ENCODE results near the gene SACS. TPM values are rescaled to one million over a fixed set of nuclear protein-coding genes. Genes with fewer than 3 reads are reported as not detected.
"Not testable (repeated sequence)": the region's sequence is repeated elsewhere in the genome, so short reads cannot be mapped to it uniquely, and the experiment has no call there.

The SACS gene
- polyA plus RNA-seq, 2 donors: 1.9 to 2.1 TPM

GRCh38 chr13:23323946-23324709, 109.4 kb downstream of the SACS start:
- Histone ChIP-seq H3K36me3 (ENCODE audit: control insufficient read depth in 2 of 2, insufficient read depth in 2 of 2, low read length in 1 of 2) (no peaks in the 10 kb centered on the region), H3K27me3 (ENCODE audit: control insufficient read depth in 1 of 2, insufficient read depth in 2 of 2, low read length in 2 of 2) (no peaks in the 10 kb centered on the region), H3K4me3 (ENCODE audit: low read depth in 1 of 2, low read length in 2 of 2) (no peak overlapping the region), H3K9me3 (ENCODE audit: control insufficient read depth in 2 of 2, insufficient read depth in 1 of 2, low read depth in 1 of 2, low read length in 1 of 2) (no peaks in the 10 kb centered on the region), H3K27ac (ENCODE audit: low read depth in 2 of 2, low read length in 1 of 2) (no peak overlapping the region), H3K4me1 (ENCODE audit: control insufficient read depth in 2 of 2, insufficient read depth in 2 of 2, low read length in 1 of 2) (peaks cover 0 to 3% of the 10 kb centered on the region in 2 donors)
- WGBS, 2 donors: 60 to 61% methylated on average over 17 of the region's 17 CpGs

DNA sequence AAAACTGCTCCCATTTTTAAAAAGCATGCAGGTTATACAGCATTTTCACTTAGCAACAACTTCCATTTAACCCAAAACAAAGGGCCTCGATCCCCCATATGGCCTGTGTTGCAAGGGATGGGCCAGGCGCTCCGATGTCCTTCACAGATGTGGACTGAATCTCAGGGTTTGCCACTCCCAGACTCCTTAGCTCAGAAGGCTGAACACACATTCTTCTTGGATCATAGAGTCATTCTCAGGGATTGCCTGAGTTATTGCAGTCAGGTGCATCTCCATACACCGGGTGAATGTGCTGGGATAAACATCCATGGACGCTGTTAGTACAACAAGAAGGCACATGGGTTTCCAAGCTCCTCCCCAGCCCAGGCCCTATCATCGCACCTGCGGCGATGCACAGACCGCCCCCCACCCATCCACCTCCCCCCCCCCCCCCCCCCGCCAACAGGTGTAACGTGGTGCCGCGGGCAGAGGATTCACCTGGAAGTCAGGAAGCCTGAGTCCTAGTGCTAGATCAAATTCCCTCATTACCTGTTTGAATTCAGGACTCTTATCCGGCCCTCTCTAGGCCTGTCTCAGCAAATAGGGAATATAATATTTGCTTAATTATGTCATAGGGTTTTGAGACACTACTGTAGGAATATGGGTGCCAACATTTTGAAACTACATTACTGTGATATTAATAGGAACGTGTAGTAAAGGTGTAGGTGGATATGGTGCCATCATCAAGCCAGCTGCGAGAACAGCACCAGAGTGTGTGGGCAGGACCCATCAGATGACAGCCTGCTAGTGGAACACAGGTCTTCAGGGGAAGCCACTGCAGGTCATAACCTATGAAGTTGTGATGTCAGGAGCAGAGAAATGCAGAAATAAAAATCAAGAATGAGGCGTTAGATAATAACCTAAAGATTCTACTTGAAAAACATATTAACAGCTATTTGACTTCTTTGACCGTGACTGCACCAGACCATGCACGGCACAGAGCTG, 110.9 kb downstream of the SACS start:
- Histone ChIP-seq H3K4me1 (ENCODE audit: control insufficient read depth in 2 of 2, insufficient read depth in 2 of 2, low read length in 1 of 2) (peaks cover 0 to 3% of the 10 kb centered on the region in 2 donors), H3K9me3 (ENCODE audit: control insufficient read depth in 2 of 2, insufficient read depth in 1 of 2, low read depth in 1 of 2, low read length in 1 of 2) (no peaks in the 10 kb centered on the region), H3K36me3 (ENCODE audit: control insufficient read depth in 2 of 2, insufficient read depth in 2 of 2, low read length in 1 of 2) (no peaks in the 10 kb centered on the region), H3K4me3 (ENCODE audit: low read depth in 1 of 2, low read length in 2 of 2) (no peak overlapping the region), H3K27ac (ENCODE audit: low read depth in 2 of 2, low read length in 1 of 2) (no peak overlapping the region), H3K27me3 (ENCODE audit: control insufficient read depth in 1 of 2, insufficient read depth in 2 of 2, low read length in 2 of 2) (no peaks in the 10 kb centered on the region)
- 72 to 81% methylated on average over 19 of the region's 19 CpGs for WGBS, 2 donors

DNA sequence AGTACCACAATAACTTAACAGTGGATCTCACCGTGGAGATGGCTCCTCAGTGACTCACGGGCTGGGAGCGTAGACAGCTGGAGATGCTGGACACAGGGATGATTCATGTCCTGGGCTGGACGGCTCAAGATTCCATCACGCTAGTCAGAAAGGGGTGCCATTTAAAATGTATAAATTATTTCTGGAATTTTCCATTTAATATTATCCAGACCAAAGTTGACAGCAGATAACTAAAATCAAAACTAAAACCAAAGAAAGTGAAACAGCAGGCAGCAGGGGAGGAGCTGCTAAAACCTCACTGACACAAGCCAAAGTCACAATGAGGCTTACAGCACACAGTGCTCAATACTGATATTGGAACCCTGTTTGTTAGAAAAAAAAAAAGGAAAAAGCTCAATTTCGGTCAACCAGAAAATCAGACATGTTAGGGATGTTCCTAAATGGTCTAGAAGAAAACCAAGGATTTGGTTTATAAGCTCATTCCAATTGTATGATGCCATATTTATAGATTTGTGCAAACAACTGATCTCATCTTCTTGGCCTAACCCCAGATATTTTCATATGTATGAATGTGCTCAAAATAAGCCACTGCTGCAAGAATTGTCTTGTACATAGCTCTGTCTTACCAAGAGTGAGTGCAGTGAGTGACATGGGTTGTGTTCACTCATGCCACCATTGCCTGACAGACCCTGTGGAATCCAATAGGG, 111.8 kb downstream of the SACS start:
- Histone ChIP-seq H3K36me3 (ENCODE audit: control insufficient read depth in 2 of 2, insufficient read depth in 2 of 2, low read length in 1 of 2) (no peaks in the 10 kb centered on the region), H3K4me1 (ENCODE audit: control insufficient read depth in 2 of 2, insufficient read depth in 2 of 2, low read length in 1 of 2) (peaks cover 0 to 3% of the 10 kb centered on the region in 2 donors), H3K9me3 (ENCODE audit: control insufficient read depth in 2 of 2, insufficient read depth in 1 of 2, low read depth in 1 of 2, low read length in 1 of 2) (no peaks in the 10 kb centered on the region), H3K4me3 (ENCODE audit: low read depth in 1 of 2, low read length in 2 of 2) (peak overlapping the region in 1 of 2 donors; percentile 4), H3K27ac (ENCODE audit: low read depth in 2 of 2, low read length in 1 of 2) (no peak overlapping the region), H3K27me3 (ENCODE audit: control insufficient read depth in 1 of 2, insufficient read depth in 2 of 2, low read length in 2 of 2) (no peaks in the 10 kb centered on the region)
- 17 to 26% methylated on average over 6 of the region's 6 CpGs for WGBS, 2 donors

GRCh38 chr13:23320926-23321534, 112.5 kb downstream of the SACS start:
- 45% methylated on average over 4 of the region's 4 CpGs for WGBS, 2 donors
- peak overlapping the region in 1 of 2 donors; percentile 4 for H3K4me3 ChIP-seq (ENCODE audit: low read depth in 1 of 2, low read length in 2 of 2)

GRCh38 chr13:23319883-23320224, 113.6 kb downstream of the SACS start:
- no peak overlapping the region for H3K27ac ChIP-seq (ENCODE audit: low read depth in 2 of 2, low read length in 1 of 2)
- no peaks in the 10 kb centered on the region for H3K27me3 ChIP-seq (ENCODE audit: control insufficient read depth in 1 of 2, insufficient read depth in 2 of 2, low read length in 2 of 2)
- H3K36me3 ChIP-seq (ENCODE audit: control insufficient read depth in 2 of 2, insufficient read depth in 2 of 2, low read length in 1 of 2): no peaks in the 10 kb centered on the region
- WGBS, 2 donors: 79 to 84% methylated on average over 3 of the region's 3 CpGs
- no peaks in the 10 kb centered on the region for H3K9me3 ChIP-seq (ENCODE audit: control insufficient read depth in 2 of 2, insufficient read depth in 1 of 2, low read depth in 1 of 2, low read length in 1 of 2)
- no peak overlapping the region for H3K4me3 ChIP-seq (ENCODE audit: low read depth in 1 of 2, low read length in 2 of 2)
- H3K4me1 ChIP-seq (ENCODE audit: control insufficient read depth in 2 of 2, insufficient read depth in 2 of 2, low read length in 1 of 2): peaks cover 0 to 3% of the 10 kb centered on the region in 2 donors

More at GRCh38 chr13:23320926-23321534, 112.5 kb downstream of the SACS start:
- Histone ChIP-seq H3K9me3 (ENCODE audit: control insufficient read depth in 2 of 2, insufficient read depth in 1 of 2, low read depth in 1 of 2, low read length in 1 of 2) (no peaks in the 10 kb centered on the region), H3K36me3 (ENCODE audit: control insufficient read depth in 2 of 2, insufficient read depth in 2 of 2, low read length in 1 of 2) (no peaks in the 10 kb centered on the region), H3K27me3 (ENCODE audit: control insufficient read depth in 1 of 2, insufficient read depth in 2 of 2, low read length in 2 of 2) (no peaks in the 10 kb centered on the region), H3K4me1 (ENCODE audit: control insufficient read depth in 2 of 2, insufficient read depth in 2 of 2, low read length in 1 of 2) (peaks cover 0 to 3% of the 10 kb centered on the region in 2 donors), H3K27ac (ENCODE audit: low read depth in 2 of 2, low read length in 1 of 2) (no peak overlapping the region)

- not testable (repeated sequence) for H3K9me3 ChIP-seq (ENCODE audit: control insufficient read depth in 2 of 2, insufficient read depth in 1 of 2, low read depth in 1 of 2, low read length in 1 of 2); H3K27ac ChIP-seq (ENCODE audit: low read depth in 2 of 2, low read length in 1 of 2); H3K4me1 ChIP-seq (ENCODE audit: control insufficient read depth in 2 of 2, insufficient read depth in 2 of 2, low read length in 1 of 2); H3K27me3 ChIP-seq (ENCODE audit: control insufficient read depth in 1 of 2, insufficient read depth in 2 of 2, low read length in 2 of 2); H3K4me3 ChIP-seq (ENCODE audit: low read depth in 1 of 2, low read length in 2 of 2); H3K36me3 ChIP-seq (ENCODE audit: control insufficient read depth in 2 of 2, insufficient read depth in 2 of 2, low read length in 1 of 2)
- WGBS, 2 donors: 83 to 93% methylated on average over 6 of the region's 6 CpGs
Measured at GRCh38 chr13:23314837-23315236, 118.7 kb downstream of the SACS start.

- no peaks in the 10 kb centered on the region for H3K27me3 ChIP-seq (ENCODE audit: control insufficient read depth in 1 of 2, insufficient read depth in 2 of 2, low read length in 2 of 2)
- no peaks in the 10 kb centered on the region for H3K9me3 ChIP-seq (ENCODE audit: control insufficient read depth in 2 of 2, insufficient read depth in 1 of 2, low read depth in 1 of 2, low read length in 1 of 2)
- WGBS, 2 donors: 58 to 63% methylated on average over 1 of the region's 1 CpG
- H3K4me3 ChIP-seq (ENCODE audit: low read depth in 1 of 2, low read length in 2 of 2): no peak overlapping the region
- no peaks in the 10 kb centered on the region for H3K4me1 ChIP-seq (ENCODE audit: control insufficient read depth in 2 of 2, insufficient read depth in 2 of 2, low read length in 1 of 2)
- no peaks in the 10 kb centered on the region for H3K36me3 ChIP-seq (ENCODE audit: control insufficient read depth in 2 of 2, insufficient read depth in 2 of 2, low read length in 1 of 2)
- H3K27ac ChIP-seq (ENCODE audit: low read depth in 2 of 2, low read length in 1 of 2): no peak overlapping the region
Measured at GRCh38 chr13:23292586-23292985, 140.9 kb downstream of the SACS start.

DNA sequence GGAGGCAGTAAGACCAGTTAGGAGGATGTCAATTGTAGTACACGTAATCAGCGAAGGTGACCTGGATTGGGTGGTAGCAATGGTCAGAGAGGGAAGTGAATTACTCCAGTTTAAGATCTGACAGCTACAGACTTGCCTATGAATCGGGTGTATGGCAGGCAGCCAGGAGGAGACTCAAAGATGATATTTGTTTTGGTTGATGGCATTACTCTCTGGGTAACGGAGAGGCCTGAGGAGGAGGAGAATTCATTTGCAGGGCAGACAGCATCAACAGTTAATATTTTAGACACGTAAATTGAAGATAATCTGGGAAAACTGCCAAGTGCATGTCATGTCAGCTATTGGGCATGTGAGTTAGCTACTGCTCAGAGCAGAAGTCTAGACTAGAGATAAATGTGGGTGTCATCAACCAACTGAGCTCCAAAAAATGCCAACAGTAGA, 143.6 kb downstream of the SACS start:
- Histone ChIP-seq H3K36me3 (ENCODE audit: control insufficient read depth in 2 of 2, insufficient read depth in 2 of 2, low read length in 1 of 2) (no peaks in the 10 kb centered on the region), H3K9me3 (ENCODE audit: control insufficient read depth in 2 of 2, insufficient read depth in 1 of 2, low read depth in 1 of 2, low read length in 1 of 2) (no peaks in the 10 kb centered on the region), H3K27ac (ENCODE audit: low read depth in 2 of 2, low read length in 1 of 2) (no peak overlapping the region), H3K4me3 (ENCODE audit: low read depth in 1 of 2, low read length in 2 of 2) (no peak overlapping the region), H3K4me1 (ENCODE audit: control insufficient read depth in 2 of 2, insufficient read depth in 2 of 2, low read length in 1 of 2) (no peaks in the 10 kb centered on the region), H3K27me3 (ENCODE audit: control insufficient read depth in 1 of 2, insufficient read depth in 2 of 2, low read length in 2 of 2) (no peaks in the 10 kb centered on the region)
- WGBS, 2 donors: 27 to 41% methylated on average over 5 of the region's 5 CpGs

DNA sequence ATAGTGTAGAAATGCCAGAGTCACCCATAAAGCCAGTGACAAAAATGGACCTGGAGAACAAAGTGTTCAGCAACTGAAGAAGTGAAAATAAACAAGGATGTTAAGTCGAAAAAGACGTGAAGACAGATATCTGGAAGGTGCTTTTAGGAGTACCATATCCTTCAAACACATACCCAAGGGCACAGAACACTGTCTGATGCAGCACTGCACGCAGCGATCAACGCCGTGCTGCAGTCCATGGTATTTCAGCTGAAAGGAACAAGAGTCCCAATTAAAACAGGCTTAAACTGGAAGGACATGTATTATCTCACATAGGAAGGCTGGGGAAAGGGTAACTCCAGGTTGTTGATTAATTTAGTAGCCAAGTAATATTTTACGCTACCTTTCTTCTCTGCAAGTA, 144.5 kb downstream of the SACS start:
- H3K4me1 ChIP-seq (ENCODE audit: control insufficient read depth in 2 of 2, insufficient read depth in 2 of 2, low read length in 1 of 2): no peaks in the 10 kb centered on the region
- H3K36me3 ChIP-seq (ENCODE audit: control insufficient read depth in 2 of 2, insufficient read depth in 2 of 2, low read length in 1 of 2): no peaks in the 10 kb centered on the region
- no peak overlapping the region for H3K4me3 ChIP-seq (ENCODE audit: low read depth in 1 of 2, low read length in 2 of 2)
- no peak overlapping the region for H3K27ac ChIP-seq (ENCODE audit: low read depth in 2 of 2, low read length in 1 of 2)
- H3K9me3 ChIP-seq (ENCODE audit: control insufficient read depth in 2 of 2, insufficient read depth in 1 of 2, low read depth in 1 of 2, low read length in 1 of 2): no peaks in the 10 kb centered on the region
- H3K27me3 ChIP-seq (ENCODE audit: control insufficient read depth in 1 of 2, insufficient read depth in 2 of 2, low read length in 2 of 2): no peaks in the 10 kb centered on the region
- 55 to 71% methylated on average over 7 of the region's 7 CpGs for WGBS, 2 donors
